ENCODE data around the gene ZNF398. TPM values are rescaled to one million over a fixed set of nuclear protein-coding genes. Genes with fewer than 3 reads are reported as not detected.

Gene ZNF398
- total and polyA plus RNA-seq, 9 of the 15 experiments (the other 6 are each of a cell fraction or from before 2014, with no cell fraction given): 4.0 to 18.6 (median 10.4) TPM

DNA sequence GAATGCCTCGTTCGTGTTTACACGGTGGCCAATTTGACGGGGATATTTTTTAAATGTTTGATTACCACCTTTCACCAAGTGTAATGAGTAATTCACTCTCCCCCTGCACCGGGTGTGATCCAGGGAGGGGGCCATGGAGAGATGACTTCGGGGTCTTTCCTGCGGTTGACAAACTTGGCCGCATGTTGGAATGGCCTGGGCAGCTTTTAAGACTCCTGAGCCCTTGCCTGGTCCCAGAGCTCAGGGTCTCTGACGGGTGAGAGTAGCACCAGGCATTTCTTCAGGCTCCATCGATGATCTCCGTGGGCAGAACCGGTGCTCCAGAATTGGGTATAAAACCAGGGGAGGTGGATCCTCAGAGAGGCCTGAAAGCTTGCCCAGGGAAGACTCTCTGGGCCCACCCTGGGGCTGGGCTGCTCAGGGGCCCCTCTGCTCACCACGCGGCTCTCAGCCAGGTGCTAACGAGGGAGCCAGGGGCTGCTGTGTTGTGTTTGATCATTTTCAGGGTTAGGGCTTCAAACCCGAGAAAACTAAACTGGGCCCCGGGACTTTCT lies 49.0 kb downstream of the ZNF398 start (continued):
- TF ChIP-seq, protein P1, sequence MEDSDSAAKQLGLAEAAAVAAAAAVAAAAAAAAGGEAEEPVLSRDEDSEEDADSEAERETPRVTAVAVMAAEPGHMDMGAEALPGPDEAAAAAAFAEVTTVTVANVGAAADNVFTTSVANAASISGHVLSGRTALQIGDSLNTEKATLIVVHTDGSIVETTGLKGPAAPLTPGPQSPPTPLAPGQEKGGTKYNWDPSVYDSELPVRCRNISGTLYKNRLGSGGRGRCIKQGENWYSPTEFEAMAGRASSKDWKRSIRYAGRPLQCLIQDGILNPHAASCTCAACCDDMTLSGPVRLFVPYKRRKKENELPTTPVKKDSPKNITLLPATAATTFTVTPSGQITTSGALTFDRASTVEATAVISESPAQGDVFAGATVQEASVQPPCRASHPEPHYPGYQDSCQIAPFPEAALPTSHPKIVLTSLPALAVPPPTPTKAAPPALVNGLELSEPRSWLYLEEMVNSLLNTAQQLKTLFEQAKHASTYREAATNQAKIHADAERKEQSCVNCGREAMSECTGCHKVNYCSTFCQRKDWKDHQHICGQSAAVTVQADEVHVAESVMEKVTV (CRISPR knock-in tag; IDR thresholded peaks at IDR 0.05): no peak
- TF ChIP-seq TAF1 (IDR thresholded peaks at IDR 0.05; ENCODE audit: control insufficient read depth, extremely low read depth, insufficient read depth, low read length, severe bottlenecking) (no peak), ZFP36 (IDR thresholded peaks at IDR 0.05; ENCODE audit: low read depth, low read length, partially characterized antibody) (no peak), ZNF57 (CRISPR knock-in tag; IDR thresholded peaks at IDR 0.05) (no peak), ZKSCAN1 (IDR thresholded peaks at IDR 0.05; ENCODE audit: low read depth, low read length) (no peak), HNRNPUL1 (IDR thresholded peaks at IDR 0.05; ENCODE audit: low read length) (no peak), ZNF699 (CRISPR knock-in tag; IDR thresholded peaks at IDR 0.05; ENCODE audit: insufficient replicate concordance) (no peak), NFIC (IDR thresholded peaks at IDR 0.05) (no peak), NFE2 (IDR thresholded peaks at IDR 0.05; ENCODE audit: low read depth) (no peak), NBN (IDR thresholded peaks at IDR 0.05; ENCODE audit: low read depth) (no peak), ZNF12 (CRISPR knock-in tag; IDR thresholded peaks at IDR 0.05) (0 out of 2 replicates have a peak, but pooled peaks have one; percentile 41), CHD2 (IDR thresholded peaks at IDR 0.05; ENCODE audit: low read depth, low read length) (no peak), OTX1 (CRISPR knock-in tag; IDR thresholded peaks at IDR 0.05) (no peak), NCOA1 (IDR thresholded peaks at IDR 0.05; ENCODE audit: low read depth) (no peak), MED1 (CRISPR knock-in tag; IDR thresholded peaks at IDR 0.05; ENCODE audit: borderline replicate concordance) (0 out of 2 replicates have a peak, but pooled peaks have one; percentile 16), SMAD1 (IDR thresholded peaks at IDR 0.05; ENCODE audit: low read depth, low read length, partially characterized antibody) (no peak), KLF13 (tag; IDR thresholded peaks at IDR 0.05; ENCODE audit: borderline replicate concordance, low read depth) (no peak), FIP1L1 (IDR thresholded peaks at IDR 0.05; ENCODE audit: low read depth, low read length, poor library complexity, severe bottlenecking) (no peak), RAD21 (CRISPR knock-in tag; conservative IDR thresholded peaks at IDR 0.05 in 1 of 2, IDR thresholded peaks at IDR 0.05 in 1 of 2) (no peak), EHMT2 (IDR thresholded peaks at IDR 0.05) (no peak), ZNF133 (CRISPR knock-in tag; IDR thresholded peaks at IDR 0.05) (no peak), ZEB2 (IDR thresholded peaks at IDR 0.05) (no peak), PPARD (CRISPR knock-in tag; IDR thresholded peaks at IDR 0.05) (no peak), ZNF79 (CRISPR knock-in tag; IDR thresholded peaks at IDR 0.05; ENCODE audit: low read depth) (no peak), NFXL1 (CRISPR knock-in tag; IDR thresholded peaks at IDR 0.05) (no peak), SAFB (IDR thresholded peaks at IDR 0.05; ENCODE audit: borderline replicate concordance, low read depth, low read length) (no peak)
- TF ChIP-seq, protein P2, sequence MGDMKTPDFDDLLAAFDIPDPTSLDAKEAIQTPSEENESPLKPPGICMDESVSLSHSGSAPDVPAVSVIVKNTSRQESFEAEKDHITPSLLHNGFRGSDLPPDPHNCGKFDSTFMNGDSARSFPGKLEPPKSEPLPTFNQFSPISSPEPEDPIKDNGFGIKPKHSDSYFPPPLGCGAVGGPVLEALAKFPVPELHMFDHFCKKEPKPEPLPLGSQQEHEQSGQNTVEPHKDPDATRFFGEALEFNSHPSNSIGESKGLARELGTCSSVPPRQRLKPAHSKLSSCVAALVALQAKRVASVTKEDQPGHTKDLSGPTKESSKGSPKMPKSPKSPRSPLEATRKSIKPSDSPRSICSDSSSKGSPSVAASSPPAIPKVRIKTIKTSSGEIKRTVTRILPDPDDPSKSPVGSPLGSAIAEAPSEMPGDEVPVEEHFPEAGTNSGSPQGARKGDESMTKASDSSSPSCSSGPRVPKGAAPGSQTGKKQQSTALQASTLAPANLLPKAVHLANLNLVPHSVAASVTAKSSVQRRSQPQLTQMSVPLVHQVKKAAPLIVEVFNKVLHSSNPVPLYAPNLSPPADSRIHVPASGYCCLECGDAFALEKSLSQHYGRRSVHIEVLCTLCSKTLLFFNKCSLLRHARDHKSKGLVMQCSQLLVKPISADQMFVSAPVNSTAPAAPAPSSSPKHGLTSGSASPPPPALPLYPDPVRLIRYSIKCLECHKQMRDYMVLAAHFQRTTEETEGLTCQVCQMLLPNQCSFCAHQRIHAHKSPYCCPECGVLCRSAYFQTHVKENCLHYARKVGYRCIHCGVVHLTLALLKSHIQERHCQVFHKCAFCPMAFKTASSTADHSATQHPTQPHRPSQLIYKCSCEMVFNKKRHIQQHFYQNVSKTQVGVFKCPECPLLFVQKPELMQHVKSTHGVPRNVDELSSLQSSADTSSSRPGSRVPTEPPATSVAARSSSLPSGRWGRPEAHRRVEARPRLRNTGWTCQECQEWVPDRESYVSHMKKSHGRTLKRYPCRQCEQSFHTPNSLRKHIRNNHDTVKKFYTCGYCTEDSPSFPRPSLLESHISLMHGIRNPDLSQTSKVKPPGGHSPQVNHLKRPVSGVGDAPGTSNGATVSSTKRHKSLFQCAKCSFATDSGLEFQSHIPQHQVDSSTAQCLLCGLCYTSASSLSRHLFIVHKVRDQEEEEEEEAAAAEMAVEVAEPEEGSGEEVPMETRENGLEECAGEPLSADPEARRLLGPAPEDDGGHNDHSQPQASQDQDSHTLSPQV (IDR thresholded peaks at IDR 0.05): no peak

Measured in K562 (cell line).